H1 (cell line): Measurements from ENCODE around the gene PHKG2.

Experiments
- CBX8 ChIP-seq: fragments of 300-800, 300-1000 bp; sonication (generic); IDR thresholded peaks from 2 replicates; pipeline ENCODE4 v1.7.1; 2016; ENCODE audit warnings: low read depth, low read length, borderline replicate concordance
- CTCF ChIP-seq, 3 experiments: IDR thresholded peaks; 1 replicate in 2 of 3; 2 replicates in 1 of 3; pipeline versions ENCODE4 v1.5.1 to v1.6.1; 2011; ENCODE audit warnings: low read length in 3 of 3, mild to moderate bottlenecking in 3 of 3, inconsistent platforms in 2 of 3, low read depth in 1 of 3, moderate library complexity in 1 of 3; ENCODE audit not compliant: insufficient read depth in 1 of 3; ENCODE audit errors: control extremely low read depth in 1 of 3
- EGR1 ChIP-seq: IDR thresholded peaks from 2 replicates; pipeline ENCODE4 v1.6.1; 2011; ENCODE audit warnings: low read depth, low read length, borderline replicate concordance
- EZH2 ChIP-seq: fragments of 200-600 bp; sonication (generic); IDR thresholded peaks from 2 replicates; pipeline ENCODE4 v1.7.1; 2012; ENCODE audit warnings: low read depth, mild to moderate bottlenecking, moderate library complexity, low read length, inconsistent platforms; ENCODE audit not compliant: severe bottlenecking
- JUN ChIP-seq: IDR thresholded peaks from 2 replicates; pipeline ENCODE4 v1.6.1; 2011; ENCODE audit warnings: low read depth, mild to moderate bottlenecking, improper control_type of control experiment, low read length
- MAX ChIP-seq: IDR thresholded peaks from 2 replicates; pipeline ENCODE4 v1.6.1; 2012; ENCODE audit warnings: inconsistent platforms
- TEAD4 ChIP-seq: IDR thresholded peaks from 2 replicates; pipeline ENCODE4 v1.6.1; 2012; ENCODE audit warnings: low read depth, low read length, inconsistent platforms, mixed read lengths
- YY1 ChIP-seq: IDR thresholded peaks from 2 replicates; pipeline ENCODE4 v1.6.1; 2011; ENCODE audit warnings: low read depth, mild to moderate bottlenecking, low read length

- TF ChIP-seq MAX = no peak
- no peak for TF ChIP-seq CTCF (IDR thresholded peaks at IDR 0.05; ENCODE audit: control extremely low read depth in 1 of 3, insufficient read depth in 1 of 3, low read depth in 1 of 3, low read length in 3 of 3)
- no peak for TF ChIP-seq YY1
- no peak for TF ChIP-seq CBX8
- no peak for TF ChIP-seq EZH2
- TF ChIP-seq EGR1 = no peak
- TF ChIP-seq JUN = no peak
- no peak for TF ChIP-seq TEAD4
Observed at GRCh38 chr16:30766933-30767284, 18.7 kb downstream of the PHKG2 start.
